HG03565 (cell line): ENCODE measurements around the gene SLC10A3.

Experiments used
- ATAC-seq: cut with Tn5 transposase; IDR thresholded peaks from one replicate; pipeline ENCODE4 v1.9.1; 2021; ENCODE audit warnings: mild to moderate bottlenecking, moderate library complexity; ENCODE audit not compliant: unreplicated experiment

The SLC10A3 gene

GRCh38 chrX:154441984-154442707 is 48.3 kb downstream of the SLC10A3 start:
- no peak for ATAC-seq

GRCh38 chrX:154441564-154441963 is 48.9 kb downstream of the SLC10A3 start:
- ATAC-seq, result no peak

GRCh38 chrX:154440623-154441357 is 49.6 kb downstream of the SLC10A3 start:
- no peak for ATAC-seq

- no peak for ATAC-seq
These were observed 50.6 kb downstream of the SLC10A3 start for GRCh38 chrX:154439841-154440240.

- no peak for ATAC-seq
These were observed 52.2 kb downstream of the SLC10A3 start for GRCh38 chrX:154437971-154438893.
